RKO (cell line): Measurements from ENCODE around the gene RSPH3.
"Not testable (repeated sequence)": the region's sequence is repeated elsewhere in the genome, so short reads cannot be mapped to it uniquely, and the experiment has no call there.

ENCODE experiments used
- DNase-seq: peaks from one replicate; pipeline ENCODE4 v3.0.0-alpha.2; 2016; ENCODE audit warnings: low spot score

RSPH3 gene

DNA sequence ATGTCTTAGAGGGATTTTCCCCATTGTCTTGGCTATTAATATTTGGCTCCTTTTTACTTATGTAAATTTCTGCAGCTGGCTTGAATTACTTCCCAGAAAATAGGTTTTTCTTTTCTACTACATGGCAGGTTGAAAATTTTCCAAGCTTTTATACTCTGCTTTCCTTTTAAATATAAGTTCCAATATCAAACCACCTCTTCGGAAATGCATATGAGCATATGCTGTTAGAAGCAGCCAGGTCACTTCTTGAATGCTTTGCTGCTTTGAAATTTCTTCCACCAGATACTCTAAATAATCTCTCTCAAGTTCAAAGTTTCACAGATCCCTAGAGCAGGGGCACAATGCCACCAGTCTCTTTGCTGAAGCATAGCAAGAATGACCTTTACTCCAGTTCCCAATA, 25.2 kb upstream of the RSPH3 start:
- not testable (repeated sequence) for DNase-seq

DNA sequence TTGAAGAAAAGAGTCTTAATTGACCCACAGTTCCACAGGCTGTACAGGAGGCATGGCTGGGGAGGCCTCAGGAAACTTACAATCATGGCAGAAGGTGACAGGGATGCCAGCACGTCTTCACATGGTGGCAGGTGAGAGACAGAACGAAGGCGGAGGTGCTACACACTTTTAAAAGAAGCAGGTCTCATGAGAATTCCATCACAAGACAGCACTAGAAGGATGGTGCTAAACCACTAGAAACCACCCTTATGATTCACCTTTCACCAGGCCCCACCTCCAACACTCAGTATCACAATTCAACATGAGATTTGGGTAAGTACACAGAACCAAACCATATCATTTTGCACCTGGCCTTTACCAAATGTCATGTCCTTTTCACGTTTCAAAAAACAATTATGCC, 23.9 kb upstream of the RSPH3 start:
- DNase-seq, result no peak

DNA sequence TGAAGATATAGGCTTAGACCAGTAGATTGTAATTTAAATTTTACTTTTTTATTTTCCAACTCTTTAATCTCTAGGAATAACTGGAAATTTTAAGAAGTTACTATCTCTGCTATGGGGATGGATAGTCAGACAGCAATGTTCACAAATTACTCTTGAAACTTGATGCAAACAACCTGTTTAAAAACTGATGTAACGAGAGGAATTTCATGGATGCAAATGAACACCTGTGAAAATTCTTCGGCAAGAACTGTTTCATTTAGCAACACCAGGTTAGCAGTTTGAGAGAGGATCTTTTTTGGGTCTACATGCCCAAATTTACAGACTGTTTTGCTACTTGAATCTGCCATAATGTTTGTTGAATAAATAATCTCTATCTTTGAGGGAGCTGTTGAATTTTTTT, 20.0 kb upstream of the RSPH3 start:
- DNase-seq, result no peak

DNA sequence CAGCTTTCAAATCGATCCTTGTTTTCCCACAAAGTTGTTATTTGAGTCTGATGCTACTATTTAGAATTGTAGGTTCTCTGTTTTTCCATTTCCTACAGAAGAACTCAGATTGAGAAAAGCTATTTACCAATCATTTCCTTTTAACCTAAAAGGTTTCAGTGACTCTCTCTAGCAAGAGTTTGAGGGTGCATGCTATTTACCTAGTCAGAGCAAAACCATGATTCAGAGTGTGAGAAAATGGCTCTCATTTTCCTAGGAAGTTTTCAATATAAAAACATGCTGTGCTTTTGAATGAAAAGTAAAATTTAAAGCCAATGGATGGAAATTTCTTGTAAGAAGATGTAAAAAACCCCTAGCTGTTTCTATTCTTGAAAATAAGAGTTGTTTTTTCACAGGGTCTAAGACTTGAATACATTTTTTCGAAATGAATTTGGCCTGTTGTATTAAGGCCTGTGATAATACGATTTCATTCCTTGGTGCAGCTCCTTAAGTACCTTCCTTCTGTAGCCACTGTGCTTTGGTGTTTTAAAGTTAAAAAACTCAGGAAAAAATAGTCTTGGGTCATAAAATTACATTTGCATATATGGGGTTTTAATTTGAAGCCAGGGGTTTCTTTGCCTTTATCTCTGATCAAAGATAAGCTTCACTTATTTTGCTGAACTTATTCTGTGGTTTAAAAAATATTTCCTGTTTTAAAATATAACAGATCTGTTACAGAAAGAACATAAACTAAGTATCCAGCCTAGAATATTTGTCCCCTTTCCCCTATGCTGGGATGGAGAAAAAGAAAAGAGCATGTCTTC, 18.0 kb upstream of the RSPH3 start:
- DNase-seq, result no peak

DNA sequence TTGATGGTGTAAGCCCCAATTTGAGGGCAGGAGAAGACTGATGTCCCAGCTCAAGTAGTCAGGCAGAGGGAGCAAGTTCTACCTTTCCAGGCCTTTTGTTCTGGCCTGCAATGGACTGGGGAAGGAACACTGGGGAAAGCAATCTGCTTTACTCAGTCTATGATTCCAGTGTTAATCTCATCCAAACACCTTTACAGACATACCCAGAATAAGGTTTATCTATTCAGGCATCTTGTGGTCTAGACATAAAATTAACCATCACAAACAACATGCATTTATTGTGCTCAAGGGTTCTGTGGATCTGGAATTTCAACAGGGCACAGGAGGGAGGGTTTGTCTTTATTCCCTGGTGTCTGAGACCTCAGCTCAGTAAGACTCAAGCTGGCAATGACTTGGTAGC, 14.4 kb upstream of the RSPH3 start:
- DNase-seq, result no peak

DNA sequence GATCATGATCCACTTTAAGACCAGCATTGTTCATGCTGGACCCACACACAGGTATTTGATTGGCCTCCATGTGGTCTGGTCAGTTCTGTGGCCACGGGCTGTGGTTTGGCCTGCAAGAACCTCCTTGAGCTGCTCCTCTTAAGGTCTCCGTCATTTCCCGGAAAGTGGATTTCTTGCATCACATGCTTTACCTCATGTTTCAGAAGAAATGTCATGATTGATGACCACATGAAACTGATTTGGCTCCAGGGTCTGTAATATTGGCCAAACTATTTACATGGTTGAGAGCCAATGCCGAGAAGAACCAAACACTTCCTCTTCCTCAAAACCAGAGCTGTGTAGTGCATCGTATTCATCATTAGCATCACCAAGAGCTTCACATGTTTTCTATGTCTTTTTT, 13.2 kb upstream of the RSPH3 start:
- no peak for DNase-seq

DNA sequence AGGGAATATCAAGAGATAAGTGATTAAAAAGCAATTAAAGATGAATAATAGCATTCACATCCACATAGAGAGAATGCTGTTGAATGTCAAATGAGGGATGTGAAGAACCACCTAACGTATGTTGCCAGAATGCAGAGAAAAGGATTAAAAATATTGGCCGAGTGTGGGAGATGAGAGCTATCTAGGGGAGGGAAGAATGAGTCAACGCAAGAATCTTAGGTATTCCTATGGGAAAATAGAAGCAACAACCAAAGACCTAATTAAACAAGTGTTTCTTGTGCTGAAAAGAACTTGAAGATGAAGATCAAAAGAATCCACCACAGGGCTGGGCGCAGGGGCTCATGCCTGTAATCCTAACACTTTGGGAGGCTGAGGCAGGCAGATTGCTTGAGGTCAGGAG, 12.2 kb upstream of the RSPH3 start:
- DNase-seq, result no peak

DNA sequence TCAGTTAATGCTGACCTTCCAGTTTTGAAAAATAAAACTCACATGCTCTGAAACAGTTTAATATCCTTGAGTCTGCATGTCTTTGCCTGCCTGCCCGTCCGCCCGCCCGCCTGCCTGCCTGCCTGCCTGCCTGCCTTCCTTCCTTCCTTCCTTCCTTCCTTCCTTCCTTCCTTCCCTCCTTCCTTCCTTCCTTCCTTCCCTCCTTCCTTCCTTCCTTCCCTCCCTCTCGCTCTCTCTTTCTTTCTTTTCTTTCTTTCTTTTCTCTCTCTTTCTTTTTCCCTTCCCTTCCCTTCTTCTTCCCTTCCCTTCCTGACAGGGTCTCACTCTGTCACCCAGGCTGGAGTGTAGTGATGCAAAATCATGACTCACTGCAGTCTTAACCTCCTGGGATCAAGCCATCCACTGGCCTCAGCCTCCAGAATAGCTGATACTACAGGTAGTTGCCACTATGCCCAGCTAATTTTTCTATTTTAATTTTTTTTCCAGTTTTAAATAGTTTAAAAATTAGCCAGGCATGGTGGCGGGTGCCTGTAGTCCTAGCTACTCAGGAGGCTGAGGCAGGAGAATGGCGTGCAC, 10.1 kb upstream of the RSPH3 start:
- not testable (repeated sequence) for DNase-seq

DNA sequence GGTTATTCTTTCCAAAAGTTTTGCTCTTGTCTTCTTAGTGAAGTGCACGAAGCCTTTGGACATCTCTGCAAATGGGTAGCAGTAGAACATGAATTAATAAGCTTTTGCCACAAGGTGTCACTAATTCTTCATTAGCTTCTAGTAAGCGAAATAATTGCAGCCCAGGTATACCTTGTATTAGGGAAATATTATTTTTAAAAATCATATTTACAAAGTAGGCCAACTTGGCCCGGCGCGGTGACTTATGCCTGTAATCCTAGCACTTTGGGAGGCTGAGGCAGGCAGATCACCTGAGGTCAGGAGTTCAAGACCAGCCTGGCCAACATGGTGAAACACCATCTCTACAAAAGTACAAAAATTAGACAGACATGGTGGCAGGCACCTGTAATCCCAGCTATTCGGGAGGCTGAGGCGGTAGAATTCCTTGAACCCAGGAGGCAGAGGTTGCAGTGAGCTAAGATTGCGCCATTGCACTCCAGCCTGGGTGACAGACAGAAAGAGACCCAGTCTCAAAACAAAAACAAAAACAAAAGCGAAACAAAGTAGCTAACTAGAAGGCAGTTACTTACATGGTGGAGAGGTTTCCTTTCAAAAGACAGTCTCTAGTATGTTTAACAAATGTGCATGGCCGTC, 8.8 kb upstream of the RSPH3 start:
- DNase-seq, result peak; percentile 35

DNA sequence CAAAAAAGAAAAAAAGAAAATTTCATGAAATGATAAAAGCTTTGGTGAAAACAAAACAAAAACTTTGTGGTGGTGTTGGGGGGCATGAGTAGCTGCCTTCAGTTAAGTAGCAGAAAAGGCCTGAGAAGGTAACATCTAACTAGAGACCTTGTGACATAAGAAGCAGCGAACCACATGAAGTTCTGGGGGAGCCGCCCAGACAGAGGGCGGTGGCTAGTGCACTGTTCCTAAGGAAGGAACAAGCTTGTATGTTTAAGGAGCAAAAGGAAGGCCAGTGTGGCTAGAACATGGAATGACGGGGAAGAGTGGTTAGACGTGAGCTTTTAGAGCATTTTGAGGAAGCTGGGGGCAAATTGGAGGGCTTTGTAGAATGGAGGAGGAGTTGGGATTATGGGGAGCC, 7.5 kb upstream of the RSPH3 start:
- no peak for DNase-seq

DNA sequence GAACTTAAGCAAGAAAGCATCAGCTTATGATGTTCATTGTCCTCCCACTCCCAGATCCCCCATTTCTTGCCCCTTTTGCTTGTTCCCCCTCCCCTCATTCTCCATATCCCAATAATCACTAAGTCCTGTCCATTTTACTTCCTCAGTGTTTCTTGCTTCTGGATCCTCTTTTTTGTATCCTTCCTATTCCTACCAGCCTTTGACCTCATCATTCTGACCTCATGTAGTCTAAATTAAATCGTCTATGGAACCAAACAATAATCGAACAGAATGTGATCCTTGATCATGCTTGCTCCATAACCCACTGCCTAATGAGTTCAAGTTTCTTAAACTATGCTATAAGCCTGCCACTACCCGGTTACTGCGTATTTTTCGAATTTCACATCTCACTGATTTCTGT, 5.4 kb upstream of the RSPH3 start:
- no peak for DNase-seq

DNA sequence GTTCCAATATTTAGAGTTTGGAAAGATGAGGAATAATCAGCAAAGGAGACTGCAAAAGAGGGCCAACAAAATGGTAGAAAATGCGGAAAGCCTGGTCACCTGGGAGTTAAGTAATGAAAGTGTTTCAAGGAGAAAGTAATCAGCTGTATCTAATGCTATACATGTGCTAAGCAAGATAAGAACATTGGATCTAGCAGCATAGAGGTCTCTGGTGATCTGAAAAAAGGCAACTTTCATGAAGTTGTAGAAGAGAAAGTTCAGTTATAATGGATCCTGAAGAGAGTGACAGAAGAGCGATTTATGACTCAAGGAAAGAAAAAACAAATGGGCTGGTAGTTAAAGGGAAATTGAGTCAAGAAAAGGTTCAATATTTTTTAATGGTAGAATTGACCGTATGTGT, 4.6 kb upstream of the RSPH3 start:
- DNase-seq, result no peak

DNA sequence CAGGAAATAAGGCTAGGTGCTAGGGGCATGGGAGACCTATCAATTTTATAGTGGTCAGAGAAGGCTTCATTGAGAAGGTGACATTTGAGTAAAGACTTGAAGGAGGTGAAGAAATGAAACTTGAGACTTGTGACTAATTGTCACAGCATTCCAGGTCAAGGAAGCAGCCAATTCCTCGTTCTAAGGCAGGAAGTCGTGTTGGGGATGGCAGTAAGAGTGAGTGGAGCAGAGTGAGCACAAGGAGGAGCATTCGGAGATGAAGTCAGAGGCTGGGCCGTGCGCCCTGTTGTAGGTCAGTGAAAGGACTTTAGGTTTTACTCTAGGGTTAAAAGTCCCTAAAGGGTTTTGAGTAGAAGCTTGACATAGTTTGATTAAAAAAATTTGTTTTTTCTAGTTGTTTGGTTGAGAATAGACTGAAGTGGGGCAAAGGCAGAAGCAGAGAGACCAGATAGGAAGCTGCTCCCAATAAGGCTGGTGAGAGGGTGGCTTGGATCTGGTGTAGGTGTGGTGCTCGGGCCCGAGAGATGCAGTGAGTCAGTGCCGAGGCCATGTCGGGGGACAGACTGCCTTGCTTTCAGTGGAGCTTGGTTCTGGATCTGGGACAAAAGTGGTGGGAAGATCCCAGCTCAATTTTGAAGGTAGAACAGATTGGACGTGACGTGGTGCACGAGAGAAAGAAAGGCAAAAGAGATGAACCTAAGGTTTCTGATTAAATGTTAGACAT, 2.6 kb upstream of the RSPH3 start:
- no peak for DNase-seq

DNA sequence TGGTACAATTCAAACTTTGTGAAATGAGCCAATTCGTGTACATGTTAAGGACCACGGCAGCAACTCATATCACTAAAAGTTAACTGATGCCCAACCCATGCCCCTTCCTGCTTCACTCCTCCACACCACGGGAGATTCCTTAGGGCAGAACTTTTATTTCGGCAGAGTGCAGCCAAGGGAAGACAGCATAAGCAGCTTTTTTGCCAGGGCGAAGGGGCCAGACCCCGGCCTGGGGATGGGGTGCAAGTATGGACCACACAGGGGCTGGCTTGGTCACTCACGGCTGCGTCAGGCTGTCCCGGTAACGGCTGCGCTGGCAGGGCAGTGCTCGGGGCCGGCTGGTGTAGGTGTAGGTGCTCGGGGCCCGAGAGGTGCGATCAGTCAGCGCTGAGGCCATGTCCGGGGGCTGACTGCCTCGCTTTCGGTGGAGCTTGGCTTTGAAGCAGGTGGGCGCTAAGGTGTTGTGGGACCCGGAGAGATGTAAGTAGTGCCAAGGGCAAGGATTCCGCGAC, 792 bp downstream of the RSPH3 start:
- peak; percentile 34 for DNase-seq

DNA sequence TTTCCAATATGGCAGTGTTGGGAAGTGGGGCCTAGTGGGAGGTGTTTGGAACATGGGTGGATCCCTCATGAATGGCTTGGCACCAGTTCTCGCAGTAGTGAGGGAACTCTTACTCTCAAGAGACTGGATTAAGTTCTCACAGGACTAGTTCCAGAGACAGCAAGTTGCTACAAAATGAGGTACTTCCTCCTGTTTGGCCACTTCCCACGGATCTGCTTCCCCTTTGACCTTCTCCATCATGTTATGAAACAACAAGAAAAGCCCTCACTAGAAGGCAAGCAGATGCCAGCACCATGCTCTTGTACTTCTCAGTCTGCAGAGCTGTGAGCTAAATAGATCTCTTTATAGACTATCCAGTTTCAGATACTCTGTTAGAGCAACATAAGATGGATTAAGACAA, 3.1 kb downstream of the RSPH3 start:
- no peak for DNase-seq

DNA sequence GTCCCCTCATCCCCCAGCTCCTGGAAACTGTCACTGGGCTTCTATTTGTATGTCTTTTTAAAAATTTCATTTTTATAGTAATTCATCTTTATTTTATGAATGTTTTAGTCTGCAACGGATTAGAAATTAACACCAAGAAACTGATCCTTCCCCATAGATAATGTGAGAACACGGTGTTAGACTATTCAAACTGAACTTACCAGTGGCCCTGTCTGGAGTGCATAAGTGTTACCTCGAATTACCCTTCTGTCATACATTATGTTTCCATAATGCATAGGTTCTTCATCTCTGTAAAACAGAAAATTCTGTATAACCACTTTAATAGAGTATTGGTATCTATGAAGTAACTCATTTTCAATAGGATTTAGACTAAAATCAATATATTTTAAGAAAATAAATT, 6.4 kb downstream of the RSPH3 start:
- no peak for DNase-seq

DNA sequence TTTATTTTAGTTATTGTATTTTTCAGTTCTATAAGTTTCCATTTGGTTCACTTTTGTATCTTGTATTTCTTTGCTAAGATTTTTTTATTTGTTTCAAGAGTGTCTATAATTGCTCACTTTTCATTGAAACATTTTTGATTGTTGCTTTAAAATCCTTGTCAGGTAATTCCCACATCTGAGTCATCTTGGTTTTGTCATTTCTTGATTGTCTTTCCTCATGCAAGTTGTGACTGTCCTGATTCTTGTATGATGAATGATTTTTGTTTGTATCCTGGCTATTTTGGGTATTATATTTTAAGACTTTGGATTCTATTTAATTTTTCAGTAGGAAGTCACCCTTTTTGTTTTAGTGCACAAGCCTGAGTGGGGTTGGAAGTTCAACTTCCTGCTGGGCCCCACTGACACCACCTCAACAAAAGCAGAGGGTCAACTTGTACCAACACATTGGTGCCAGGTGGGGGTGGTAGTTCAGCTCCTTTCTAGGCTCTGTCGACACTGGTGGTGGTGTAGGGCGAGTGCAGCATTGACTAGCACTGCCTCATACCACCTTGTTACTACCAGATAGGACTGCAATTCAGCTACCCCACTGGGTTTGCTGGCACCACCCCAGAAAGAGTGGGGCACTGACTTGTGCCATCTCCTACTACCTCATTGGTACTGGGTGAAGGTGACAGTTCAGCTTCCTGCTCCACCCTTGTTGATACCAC, 8.8 kb downstream of the RSPH3 start:
- no peak for DNase-seq

DNA sequence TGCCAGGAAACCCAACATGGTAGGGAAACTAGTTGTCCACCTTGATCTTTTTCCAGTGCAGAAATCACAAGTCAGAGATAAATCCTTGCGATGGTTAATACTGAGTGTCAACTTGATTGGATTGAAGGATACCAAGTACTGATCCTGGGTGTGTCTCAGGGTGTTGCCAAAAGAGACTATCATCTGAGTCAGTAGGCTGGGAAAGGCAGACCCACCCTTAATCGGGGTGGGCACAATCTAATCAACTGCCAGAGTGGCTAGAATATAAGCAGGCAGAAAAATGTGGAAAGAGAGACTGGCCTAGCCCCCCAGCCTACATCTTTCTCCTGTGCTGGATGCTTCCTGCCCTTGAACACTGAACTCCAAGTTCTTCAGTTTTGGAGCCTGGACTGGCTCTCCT, 10.3 kb downstream of the RSPH3 start:
- DNase-seq, result not testable (repeated sequence)

DNA sequence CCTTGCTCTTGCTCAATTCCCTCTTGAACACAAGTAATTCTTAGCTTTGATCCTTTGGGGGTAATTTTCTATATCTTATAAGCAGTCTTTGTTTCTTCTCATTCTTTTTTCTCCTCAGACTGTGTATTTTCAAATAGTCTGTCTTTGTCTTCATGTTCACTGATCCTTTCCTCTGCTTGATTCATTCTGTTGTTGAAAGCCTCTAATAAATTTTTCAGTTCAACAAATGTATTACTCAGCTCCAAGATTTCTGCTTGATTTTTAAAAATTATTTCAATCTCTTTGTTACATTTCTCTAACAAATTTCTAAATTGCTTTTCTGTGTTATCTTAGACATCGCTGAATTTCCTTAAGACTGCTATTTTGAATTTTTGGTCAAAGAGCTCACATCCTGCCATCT, 11.5 kb downstream of the RSPH3 start:
- no peak for DNase-seq

DNA sequence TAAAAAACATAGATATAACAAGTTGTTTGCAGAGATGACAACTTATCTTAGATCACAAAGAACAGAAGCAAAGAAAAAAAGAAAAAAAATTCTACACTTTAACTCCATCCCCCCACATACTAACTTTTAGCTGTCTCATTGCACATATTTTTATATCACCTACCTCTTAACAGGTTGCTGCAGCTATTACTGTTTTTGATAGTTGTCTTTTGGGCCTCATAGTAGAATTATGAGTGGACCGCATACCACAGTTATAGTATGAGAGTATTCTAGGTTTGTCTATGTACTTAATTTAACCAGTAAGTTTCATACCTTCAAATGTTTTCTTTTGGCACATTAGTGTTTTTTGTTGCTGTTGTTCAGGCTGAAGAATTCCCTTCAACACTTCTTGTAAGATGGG, 12.3 kb downstream of the RSPH3 start:
- DNase-seq, result no peak

DNA sequence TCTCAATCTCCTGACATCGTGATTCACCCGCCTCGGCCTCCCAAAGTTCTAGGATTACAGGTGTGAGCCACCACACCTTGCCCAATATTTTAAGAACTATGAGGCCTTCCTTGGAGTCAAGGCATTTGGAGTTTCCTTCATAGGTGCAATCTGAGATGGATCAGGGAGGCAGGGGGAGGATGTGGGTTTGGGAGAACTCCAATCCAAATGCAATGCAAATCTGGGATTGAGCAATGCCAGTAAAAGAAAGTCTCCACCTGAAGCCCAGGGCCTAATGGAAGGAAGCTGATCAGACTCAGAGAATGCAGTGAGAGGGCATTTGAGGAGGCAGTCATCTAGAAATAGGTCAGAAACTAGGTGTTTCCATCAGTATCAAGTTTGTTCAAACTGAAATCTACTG, 21.2 kb downstream of the RSPH3 start:
- no peak for DNase-seq

DNA sequence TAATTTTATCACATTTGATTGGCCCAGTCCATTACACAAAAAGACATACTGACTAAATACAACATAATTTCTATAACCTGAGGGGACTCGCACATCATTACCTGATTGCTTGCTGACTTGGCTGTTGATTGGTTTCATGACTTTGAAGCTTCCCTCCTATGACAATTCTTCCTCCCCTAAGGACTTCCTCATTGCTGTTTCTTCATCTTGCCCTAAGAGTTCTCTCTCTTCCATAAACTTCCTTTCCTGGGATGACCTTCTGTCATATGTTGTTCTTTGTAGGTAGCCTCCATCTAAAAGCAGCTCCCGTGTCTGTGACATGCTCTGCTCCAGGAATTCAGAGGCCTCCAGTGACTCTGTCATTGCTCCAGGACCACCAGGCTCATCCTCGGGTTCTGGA, 22.6 kb downstream of the RSPH3 start:
- DNase-seq, result no peak
